Esophagus muscularis mucosa (tissue), 3 donors: ENCODE results near the gene JAKMIP3.

ENCODE experiments used
- POLR2A ChIP-seq: fragments of 450-650 bp; IDR thresholded peaks from one replicate; pipeline ENCODE4 v1.6.1; 2017; ENCODE audit warnings: antibody characterized with exemption, moderate library complexity, mild to moderate bottlenecking, low read depth
- TF ChIP-seq, protein P1 (sequence below), 3 experiments: fragments of 200-600 bp in 2 of 3; fragments of 450-650 bp in 1 of 3; sonication (generic) in 2 of 3; IDR thresholded peaks; one replicate each; pipeline ENCODE4 v1.5.1; 2017 to 2019; ENCODE audit warnings: antibody characterized with exemption in 3 of 3, mild to moderate bottlenecking in 2 of 3, moderate library complexity in 1 of 3

DNA sequence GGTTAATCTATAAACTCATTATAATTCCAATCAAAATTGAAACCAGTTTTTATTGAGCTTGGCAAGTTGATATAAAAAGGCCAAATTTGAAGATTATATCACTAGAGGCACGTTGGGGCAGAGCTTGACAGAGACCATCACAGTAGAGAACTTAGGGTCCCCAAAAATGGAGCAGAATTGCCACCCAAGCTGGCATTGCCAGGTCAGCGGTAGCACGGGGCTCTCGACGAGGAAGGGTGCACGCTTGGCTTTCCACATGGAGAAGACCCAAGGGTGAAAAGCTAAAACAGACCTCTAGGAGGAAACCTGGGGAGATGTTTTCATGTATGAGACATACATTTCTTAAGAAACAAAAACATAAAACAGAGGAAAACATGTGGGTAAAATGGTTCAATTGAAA is 4.3 kb upstream of the JAKMIP3 start:
- TF ChIP-seq, protein P1, sequence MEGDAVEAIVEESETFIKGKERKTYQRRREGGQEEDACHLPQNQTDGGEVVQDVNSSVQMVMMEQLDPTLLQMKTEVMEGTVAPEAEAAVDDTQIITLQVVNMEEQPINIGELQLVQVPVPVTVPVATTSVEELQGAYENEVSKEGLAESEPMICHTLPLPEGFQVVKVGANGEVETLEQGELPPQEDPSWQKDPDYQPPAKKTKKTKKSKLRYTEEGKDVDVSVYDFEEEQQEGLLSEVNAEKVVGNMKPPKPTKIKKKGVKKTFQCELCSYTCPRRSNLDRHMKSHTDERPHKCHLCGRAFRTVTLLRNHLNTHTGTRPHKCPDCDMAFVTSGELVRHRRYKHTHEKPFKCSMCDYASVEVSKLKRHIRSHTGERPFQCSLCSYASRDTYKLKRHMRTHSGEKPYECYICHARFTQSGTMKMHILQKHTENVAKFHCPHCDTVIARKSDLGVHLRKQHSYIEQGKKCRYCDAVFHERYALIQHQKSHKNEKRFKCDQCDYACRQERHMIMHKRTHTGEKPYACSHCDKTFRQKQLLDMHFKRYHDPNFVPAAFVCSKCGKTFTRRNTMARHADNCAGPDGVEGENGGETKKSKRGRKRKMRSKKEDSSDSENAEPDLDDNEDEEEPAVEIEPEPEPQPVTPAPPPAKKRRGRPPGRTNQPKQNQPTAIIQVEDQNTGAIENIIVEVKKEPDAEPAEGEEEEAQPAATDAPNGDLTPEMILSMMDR (IDR thresholded peaks at IDR 0.05), result no peak
- no peak for TF ChIP-seq POLR2A
